Body of pancreas (tissue), 4 donors: Measurements from ENCODE around the gene HTR3A. TPM values are rescaled to one million over a fixed set of nuclear protein-coding genes. Genes with fewer than 3 reads are reported as not detected.

ENCODE experiments used
- ATAC-seq: fragments of 150-250 bp; one replicate; pipeline ENCODE4 v1.9.1; 2016
- DNase-seq, 4 donors: peaks; one replicate each; pipeline ENCODE4 v3.0.0-alpha.2; 2019
- H3K27ac ChIP-seq, 4 donors: fragments of 200-600 bp; sonication (generic); 1 replicate in 3 of 4; 2 replicates in 1 of 4; pipeline versions ENCODE4 v1.5.1 to v1.6.1; 2016 to 2019; ENCODE audit warnings: mild to moderate bottlenecking in 1 of 4, mixed read lengths in 1 of 4, moderate library complexity in 1 of 4
- H3K27me3 ChIP-seq, 2 donors: fragments of 200-600 bp; sonication (generic); one replicate each; pipeline ENCODE4 v1.6.0; 2016; ENCODE audit warnings: mild to moderate bottlenecking in 1 of 2
- H3K36me3 ChIP-seq, 2 donors: fragments of 200-600 bp; sonication (generic); replicated peaks in 1 of 2; 2 replicates each; pipeline ENCODE4 v1.5.1; 2016; ENCODE audit warnings: low read depth in 2 of 2; ENCODE audit not compliant: insufficient read depth in 1 of 2
- H3K4me1 ChIP-seq: fragments of 200-600 bp; sonication (generic); one replicate; pipeline ENCODE4 v1.6.0; 2016
- H3K4me3 ChIP-seq, 2 donors: fragments of 200-600 bp; sonication (generic); 1 replicate in 1 of 2; 2 replicates in 1 of 2; pipeline ENCODE4 v1.5.1; 2016 to 2019
- H3K9me3 ChIP-seq, 3 donors: fragments of 200-600 bp; sonication (generic); 1 replicate in 2 of 3; 2 replicates in 1 of 3; pipeline ENCODE4 v1.5.1; 2016
- CTCF ChIP-seq, 7 experiments: fragments of 450-650 bp in 4 of 7; fragments of 200-600 bp in 3 of 7; sonication (generic) in 3 of 7; IDR thresholded peaks; one replicate each; pipeline ENCODE4 v1.5.1; 2016 to 2019; ENCODE audit warnings: antibody characterized with exemption in 7 of 7
- POLR2A ChIP-seq, 3 donors: fragments of 450-650 bp; IDR thresholded peaks; one replicate each; pipeline ENCODE4 v1.6.1; 2016; ENCODE audit warnings: antibody characterized with exemption in 3 of 3, mild to moderate bottlenecking in 2 of 3
- WGBS, 2 donors: methylation state at CpG; one replicate each; pipeline ENCODE4 v1.1.5; 2017; 5-methylcytosine and 5-hydroxymethylcytosine counted together
- intact Hi-C: fragments of 100-400 bp; cut with DNase I; formaldehyde crosslinking; loops from one replicate; pipeline ENCODE4 v1.15.1; 2023
- total RNA-seq, 2 donors: library from RNA; depleted of rRNA; stranded (reverse); fragments of >200 nt; gene quantifications; one replicate each; pipeline ENCODE4 v1.1.0, GENCODE V29; 2016

HTR3A gene
- total RNA-seq, 2 donors from 2014 or later, result 0.33 to 1.0 TPM

DNA sequence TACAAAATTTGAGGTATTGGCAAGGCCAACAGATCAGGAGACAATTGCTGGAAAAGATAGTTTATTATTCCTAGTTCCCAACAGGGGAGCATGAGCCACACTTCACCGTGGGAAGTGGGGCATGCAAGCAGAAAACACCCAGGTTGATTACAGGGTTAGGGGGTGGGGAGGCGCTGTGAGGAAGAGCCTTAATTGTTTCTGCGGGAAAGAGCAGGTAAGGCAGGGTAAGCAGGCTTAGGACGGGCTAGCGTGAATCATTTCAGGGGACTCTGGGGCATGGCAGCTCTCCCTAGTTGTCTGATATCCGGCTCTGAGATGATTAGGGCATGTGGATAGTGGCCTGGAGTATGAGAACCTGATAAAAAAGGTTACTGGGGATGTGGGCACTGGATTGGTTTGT, 20.7 kb upstream of the HTR3A start:
- H3K4me3 ChIP-seq, result no peak overlapping the region
- H3K27me3 ChIP-seq, result no peaks in the 10 kb centered on the region
- no peaks in the 10 kb centered on the region for H3K9me3 ChIP-seq
- H3K36me3 ChIP-seq, result no peaks in the 10 kb centered on the region
- ATAC-seq (no peak), DNase-seq (no peak)
- intact Hi-C loops, result no loop called here
- no peak for TF ChIP-seq CTCF (IDR thresholded peaks at IDR 0.05)
- no peak for TF ChIP-seq POLR2A (IDR thresholded peaks at IDR 0.05)
- no peak overlapping the region for H3K27ac ChIP-seq
- no peaks in the 10 kb centered on the region for H3K4me1 ChIP-seq
- WGBS, 2 donors, result 60 to 66% methylated on average over 6 of the region's 6 CpGs

GRCh38 chr11:113956986-113957385, 17.9 kb upstream of the HTR3A start:
- H3K4me3 ChIP-seq, result no peak overlapping the region
- H3K9me3 ChIP-seq, result no peaks in the 10 kb centered on the region
- no peaks in the 10 kb centered on the region for H3K36me3 ChIP-seq
- ATAC-seq (no peak), DNase-seq (no peak)
- TF ChIP-seq CTCF (IDR thresholded peaks at IDR 0.05) (no peak), POLR2A (IDR thresholded peaks at IDR 0.05) (no peak)
- 58 to 66% methylated on average over 6 to 9 of the region's 9 CpGs for WGBS, 2 donors
- intact Hi-C loops, result no loop called here
- no peak overlapping the region for H3K27ac ChIP-seq
- no peaks in the 10 kb centered on the region for H3K4me1 ChIP-seq
- no peaks in the 10 kb centered on the region for H3K27me3 ChIP-seq

DNA sequence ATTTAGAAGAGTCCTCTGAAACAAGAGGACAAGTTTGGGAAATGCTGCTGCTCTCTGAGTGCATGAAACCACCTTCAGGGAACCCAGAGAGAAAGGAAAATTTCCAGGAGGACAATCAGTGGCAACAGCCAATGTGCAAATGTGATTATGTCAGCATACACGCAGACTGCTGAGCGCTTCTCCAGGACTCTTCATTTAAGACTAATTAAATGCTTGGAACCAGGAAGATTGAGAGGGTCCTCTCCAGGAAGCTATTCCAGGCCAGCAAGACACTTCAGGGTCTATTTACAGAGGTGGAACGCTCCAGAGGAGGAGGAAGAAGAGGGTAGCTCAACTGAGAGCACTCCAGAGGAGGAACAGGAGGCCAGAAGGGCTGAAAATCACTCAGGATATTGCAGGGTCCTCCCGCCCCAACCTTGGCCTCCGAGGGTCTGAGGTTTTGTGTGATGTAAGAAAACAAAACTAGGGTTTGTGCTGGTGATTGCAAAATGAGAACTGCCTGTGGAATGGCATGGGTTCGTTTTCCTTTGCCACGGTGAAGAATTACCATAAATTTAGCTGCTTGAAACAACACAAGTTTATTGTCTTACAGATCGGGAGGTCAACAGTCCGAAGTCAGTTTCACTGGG, 14.1 kb upstream of the HTR3A start:
- H3K9me3 ChIP-seq, result no peaks in the 10 kb centered on the region
- 56 to 70% methylated on average over 9 of the region's 9 CpGs for WGBS, 2 donors
- no peak for TF ChIP-seq CTCF (IDR thresholded peaks at IDR 0.05)
- TF ChIP-seq POLR2A (IDR thresholded peaks at IDR 0.05), result no peak
- H3K4me1 ChIP-seq, result no peaks in the 10 kb centered on the region
- H3K4me3 ChIP-seq, result no peak overlapping the region
- no peak for ATAC-seq
- H3K27me3 ChIP-seq, result no peaks in the 10 kb centered on the region
- intact Hi-C loops, result no loop called here
- no peaks in the 10 kb centered on the region for H3K36me3 ChIP-seq
- H3K27ac ChIP-seq, result no peak overlapping the region
- DNase-seq, result no peak

GRCh38 chr11:113967361-113967760, 7.5 kb upstream of the HTR3A start:
- no peak for TF ChIP-seq POLR2A (IDR thresholded peaks at IDR 0.05)
- TF ChIP-seq CTCF (IDR thresholded peaks at IDR 0.05), result no peak

DNA sequence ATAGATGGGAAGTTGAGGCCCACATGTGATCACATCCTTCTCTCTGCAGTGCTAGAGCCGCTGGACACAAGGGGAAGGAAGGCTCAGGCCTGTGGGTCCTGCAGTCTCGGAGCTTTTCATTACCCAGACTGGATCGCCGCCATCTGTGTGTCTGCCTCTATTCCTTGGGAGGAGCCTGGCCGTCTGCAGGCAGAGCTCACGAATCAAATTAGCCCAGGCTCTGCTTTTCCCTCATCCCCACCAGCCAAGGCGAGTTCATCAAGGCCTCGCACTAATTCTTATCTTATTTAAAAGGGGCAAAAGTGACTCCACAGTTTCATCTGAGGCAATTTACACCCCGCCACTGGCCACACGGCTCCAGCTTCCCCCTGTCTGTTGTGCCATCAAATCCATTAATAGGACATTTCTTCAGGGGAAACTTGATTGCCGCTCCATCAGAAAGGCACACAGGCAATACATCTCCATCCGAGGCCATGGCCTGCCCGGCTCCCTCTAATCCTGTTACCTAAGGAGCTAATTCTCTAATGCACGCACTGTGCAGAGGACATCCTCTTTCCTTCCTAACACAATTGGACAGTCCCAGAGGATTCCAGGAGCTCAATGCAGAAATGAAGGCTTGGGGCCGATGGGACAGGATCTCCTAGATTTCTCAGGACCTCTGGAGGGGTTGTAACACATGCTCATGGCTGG, 3.3 kb upstream of the HTR3A start:
- intact Hi-C loops, result no loop called here

More at GRCh38 chr11:113967361-113967760, 7.5 kb upstream of the HTR3A start:
- Histone ChIP-seq H3K27ac (no peak overlapping the region), H3K27me3 (no peaks in the 10 kb centered on the region), H3K4me1 (no peaks in the 10 kb centered on the region), H3K36me3 (no peaks in the 10 kb centered on the region), H3K4me3 (no peak overlapping the region), H3K9me3 (no peaks in the 10 kb centered on the region)
- DNase-seq, result no peak
- intact Hi-C loops, result no loop called here
- WGBS, 2 donors, result 65 to 69% methylated on average over 1 of the region's 1 CpG
- no peak for ATAC-seq

More for the DNA sequence above, 3.3 kb upstream of the HTR3A start:
- no peak for DNase-seq
- Histone ChIP-seq H3K9me3 (no peaks in the 10 kb centered on the region), H3K27me3 (no peaks in the 10 kb centered on the region), H3K4me3 (no peak overlapping the region), H3K36me3 (no peaks in the 10 kb centered on the region), H3K27ac (no peak overlapping the region), H3K4me1 (peaks cover 9% of the 10 kb centered on the region)
- TF ChIP-seq POLR2A (IDR thresholded peaks at IDR 0.05) (no peak), CTCF (IDR thresholded peaks at IDR 0.05) (no peak)
- WGBS, 2 donors, result 81 to 83% methylated on average over 15 of the region's 15 CpGs
- no peak for ATAC-seq
